Epithelial cell of proximal tubule (primary cell): Measurements from ENCODE around the gene CAMK1G. TPM values are rescaled to one million over a fixed set of nuclear protein-coding genes. Genes with fewer than 3 reads are reported as not detected.

ENCODE experiments used
- DNase-seq: peaks from one replicate; pipeline ENCODE4 v3.0.0-alpha.2; 2011; ENCODE audit warnings: low read depth
- H3K4me3 ChIP-seq: 2 replicates; pipeline ENCODE4 v1.5.1; 2011; ENCODE audit warnings: low read depth, mild to moderate bottlenecking, low read length
- CTCF ChIP-seq: conservative IDR thresholded peaks from 2 replicates; pipeline ENCODE4 v1.5.1; 2012; ENCODE audit warnings: low read depth, mild to moderate bottlenecking, low read length
- total RNA-seq: library from RNA; depleted of rRNA; stranded (reverse); fragments of >200 nt; gene quantifications from 2 replicates; pipeline ENCODE4 v1.2.3, GENCODE V29; 2015

CAMK1G gene
- total RNA-seq, 1 donor from 2014 or later: 0.23 TPM

DNA sequence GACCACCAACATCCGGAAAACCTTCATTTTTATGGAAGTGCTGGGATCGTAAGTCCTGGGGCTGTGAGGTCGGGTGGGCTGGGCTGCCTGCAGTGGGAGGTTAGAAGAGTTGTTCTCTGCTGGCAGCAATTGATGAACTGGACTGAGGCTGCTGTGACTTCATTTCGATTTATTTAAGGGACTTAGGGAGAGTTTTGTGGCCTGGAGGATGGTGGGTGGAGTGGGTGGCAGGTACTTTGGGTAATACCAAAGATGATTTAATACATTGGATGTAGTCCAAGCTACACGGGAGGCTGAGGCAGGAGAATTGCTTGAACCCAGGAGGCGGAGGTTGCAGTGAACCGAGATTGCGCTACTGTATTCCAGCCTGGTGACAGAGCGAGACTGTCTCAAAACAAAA, 11.5 kb downstream of the CAMK1G start:
- DNase-seq: no peak
- H3K4me3 ChIP-seq: no peak overlapping the region
- no peak for TF ChIP-seq CTCF

DNA sequence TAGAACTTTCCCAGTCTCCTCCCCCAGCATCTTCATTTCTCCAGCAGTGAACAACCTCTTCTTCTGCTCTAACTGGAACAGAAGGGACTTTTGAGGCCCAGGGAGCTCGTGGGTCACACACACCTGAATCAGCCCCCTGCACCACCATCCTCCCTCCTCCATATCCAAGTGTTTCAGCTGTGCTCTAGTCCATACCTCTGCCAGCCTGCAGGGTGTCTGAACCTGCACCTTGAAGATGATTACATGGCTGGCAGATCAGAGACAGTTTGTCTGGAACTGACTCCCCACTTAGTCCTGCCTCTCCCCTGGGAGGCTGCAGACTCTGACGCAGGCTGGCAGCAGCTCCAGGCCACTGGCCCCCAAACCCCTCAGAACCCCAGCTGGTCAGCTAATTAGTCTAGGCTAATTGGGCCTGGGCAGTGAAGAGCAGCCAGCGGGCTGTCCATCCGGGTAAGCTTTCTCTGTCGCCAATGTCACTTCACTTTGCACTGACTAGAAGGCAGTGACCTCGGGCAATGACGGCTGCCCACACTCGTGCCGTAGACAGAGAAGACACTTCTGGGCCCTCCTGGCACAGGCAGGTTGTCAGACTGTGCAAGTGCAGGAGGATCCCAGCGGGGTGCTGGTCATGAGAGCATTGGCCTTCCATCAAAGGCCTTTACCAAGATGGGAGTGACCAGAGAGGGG, 12.2 kb downstream of the CAMK1G start:
- no peak for DNase-seq
- no peak overlapping the region for H3K4me3 ChIP-seq
- no peak for TF ChIP-seq CTCF

DNA sequence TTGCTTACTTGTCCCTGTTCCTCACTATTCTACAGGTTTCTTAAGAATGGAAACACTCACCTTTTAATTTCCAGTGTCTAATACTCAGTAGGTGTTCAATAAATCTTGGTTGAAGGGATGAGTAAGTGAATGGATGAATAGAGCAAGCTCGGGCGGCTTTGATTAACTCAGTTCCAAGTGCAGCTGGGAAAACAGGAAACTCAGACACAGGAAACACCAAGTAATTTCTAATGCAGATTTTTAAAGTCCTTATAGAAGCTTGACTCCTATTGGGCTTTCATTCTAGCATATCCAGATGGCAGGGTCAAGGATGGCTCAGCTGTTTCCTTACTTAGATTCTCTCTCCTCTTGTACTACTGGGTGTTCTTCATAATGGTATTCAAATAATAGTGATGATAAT, 14.0 kb downstream of the CAMK1G start:
- no peak overlapping the region for H3K4me3 ChIP-seq
- no peak for DNase-seq

GRCh38 chr1:209598227-209598626, 14.7 kb downstream of the CAMK1G start:
- no peak for TF ChIP-seq CTCF
- H3K4me3 ChIP-seq: no peak overlapping the region
- no peak for DNase-seq

More for the DNA sequence above, 14.0 kb downstream of the CAMK1G start:
- no peak for TF ChIP-seq CTCF

GRCh38 chr1:209600541-209600940, 17.0 kb downstream of the CAMK1G start:
- TF ChIP-seq CTCF: no peak
- DNase-seq: no peak
- H3K4me3 ChIP-seq: no peak overlapping the region

GRCh38 chr1:209601809-209602657, 18.5 kb downstream of the CAMK1G start:
- DNase-seq: no peak
- TF ChIP-seq CTCF: peak; percentile 96
- H3K4me3 ChIP-seq: no peak overlapping the region

DNA sequence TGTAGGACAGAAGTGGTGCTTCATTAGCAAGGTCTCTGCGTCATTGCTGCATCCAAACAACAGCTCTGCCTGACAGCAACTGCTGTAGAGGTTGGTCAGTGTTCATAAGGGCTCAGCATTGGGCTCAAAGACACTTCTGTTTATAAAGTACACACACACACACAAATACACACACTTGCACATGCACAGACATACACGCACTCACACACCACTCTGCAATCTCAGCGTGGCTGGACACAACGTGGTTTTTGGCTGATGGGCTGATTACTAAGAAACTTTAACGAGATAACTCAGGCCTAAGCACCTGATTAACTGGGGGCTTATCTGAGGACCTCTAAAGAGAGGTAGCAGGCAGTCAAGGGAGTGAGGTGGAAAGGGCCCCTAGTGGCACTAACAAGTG, 20.4 kb downstream of the CAMK1G start:
- DNase-seq: no peak
- TF ChIP-seq CTCF: no peak
- H3K4me3 ChIP-seq: no peak overlapping the region
